Measurements from ENCODE around the gene SYVN1. TPM values are rescaled to one million over a fixed set of nuclear protein-coding genes. Genes with fewer than 3 reads are reported as not detected.

SYVN1 gene
- total RNA-seq, 1 experiment from 2014 or later, result 51.5 TPM

DNA sequence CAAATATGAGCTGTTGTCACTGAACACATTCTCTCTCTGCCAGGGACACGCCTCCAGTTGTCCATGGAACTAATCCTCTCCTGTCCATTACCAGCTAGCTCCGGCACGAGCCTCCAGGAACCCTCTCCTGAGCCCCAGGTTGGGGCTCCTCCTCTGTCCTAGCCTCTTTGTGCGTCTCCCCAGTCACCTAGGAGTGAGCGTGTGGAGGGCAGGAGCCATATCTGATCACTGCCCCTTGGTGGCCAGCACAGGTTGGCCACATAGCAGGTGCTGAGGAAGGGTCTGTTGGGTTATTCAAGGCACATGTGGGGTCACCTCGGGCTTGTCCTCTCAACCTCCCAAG, 2.5 kb downstream of the SYVN1 start:
- H3K4me2 ChIP-seq, result no peak overlapping the region
- H3K27me3 ChIP-seq (ENCODE audit: insufficient read depth, low read depth), result no peaks in the 10 kb centered on the region
- H3F3A ChIP-seq (ENCODE audit: insufficient read depth, low read depth), result peaks cover 54% of the 10 kb centered on the region
- intact Hi-C loops (cut with micrococcal nuclease; ENCODE audit: unreplicated experiment), result no loop called here
- POLR2A ChIA-PET (ENCODE audit: unreplicated experiment), result no interaction called here
- peaks cover 19% of the 10 kb centered on the region for H3K4me1 ChIP-seq (replicated peaks; ENCODE audit: insufficient read depth)
- DNase-seq, result no peak
- no peaks in the 10 kb centered on the region for H3K9me3 ChIP-seq (ENCODE audit: insufficient read depth, low read depth)
- CTCF ChIA-PET, result no interaction called here
- H3K4me3 ChIP-seq, result no peak overlapping the region
- BruUV-seq (replicated peaks), result no TSS peak
- H3K9me2 ChIP-seq (ENCODE audit: insufficient read depth), result no peaks in the 10 kb centered on the region
- TF ChIP-seq, protein P1, sequence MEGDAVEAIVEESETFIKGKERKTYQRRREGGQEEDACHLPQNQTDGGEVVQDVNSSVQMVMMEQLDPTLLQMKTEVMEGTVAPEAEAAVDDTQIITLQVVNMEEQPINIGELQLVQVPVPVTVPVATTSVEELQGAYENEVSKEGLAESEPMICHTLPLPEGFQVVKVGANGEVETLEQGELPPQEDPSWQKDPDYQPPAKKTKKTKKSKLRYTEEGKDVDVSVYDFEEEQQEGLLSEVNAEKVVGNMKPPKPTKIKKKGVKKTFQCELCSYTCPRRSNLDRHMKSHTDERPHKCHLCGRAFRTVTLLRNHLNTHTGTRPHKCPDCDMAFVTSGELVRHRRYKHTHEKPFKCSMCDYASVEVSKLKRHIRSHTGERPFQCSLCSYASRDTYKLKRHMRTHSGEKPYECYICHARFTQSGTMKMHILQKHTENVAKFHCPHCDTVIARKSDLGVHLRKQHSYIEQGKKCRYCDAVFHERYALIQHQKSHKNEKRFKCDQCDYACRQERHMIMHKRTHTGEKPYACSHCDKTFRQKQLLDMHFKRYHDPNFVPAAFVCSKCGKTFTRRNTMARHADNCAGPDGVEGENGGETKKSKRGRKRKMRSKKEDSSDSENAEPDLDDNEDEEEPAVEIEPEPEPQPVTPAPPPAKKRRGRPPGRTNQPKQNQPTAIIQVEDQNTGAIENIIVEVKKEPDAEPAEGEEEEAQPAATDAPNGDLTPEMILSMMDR (conservative IDR thresholded peaks at IDR 0.05), result no peak
- no peak for TF ChIP-seq EZH2 (IDR thresholded peaks at IDR 0.05; ENCODE audit: low read depth)
- peaks cover 48% of the 10 kb centered on the region for H3K36me3 ChIP-seq (ENCODE audit: low read depth)
- H4K20me1 ChIP-seq (ENCODE audit: insufficient read depth), result peaks cover 39% of the 10 kb centered on the region
- H3K27ac ChIP-seq, result no peak overlapping the region
- no peak overlapping the region for H2AFZ ChIP-seq
- H3K79me2 ChIP-seq (ENCODE audit: low read depth), result peaks cover 35% of the 10 kb centered on the region

DNA sequence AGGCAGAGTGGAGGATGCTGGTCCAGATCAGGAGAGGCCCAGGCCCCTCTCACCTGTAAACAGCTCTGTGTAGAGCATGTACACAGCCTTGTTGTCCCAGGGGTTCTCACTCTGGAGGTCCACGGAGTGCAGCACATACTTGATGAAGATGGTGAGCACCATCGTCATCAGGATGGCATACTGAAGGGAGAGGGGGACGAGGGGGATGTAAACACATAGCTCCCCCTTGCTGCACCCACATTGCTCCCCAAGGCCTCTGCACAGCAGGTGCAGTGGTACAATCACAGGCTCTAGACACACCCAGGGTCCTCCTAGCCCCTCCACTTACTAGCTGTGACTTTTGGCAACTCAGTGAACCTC, 2.9 kb downstream of the SYVN1 start:
- H3K27me3 ChIP-seq (ENCODE audit: insufficient read depth, low read depth), result no peaks in the 10 kb centered on the region
- no TSS peak for BruUV-seq (replicated peaks)
- H2AFZ ChIP-seq, result no peak overlapping the region
- H3F3A ChIP-seq (ENCODE audit: insufficient read depth, low read depth), result peaks cover 59% of the 10 kb centered on the region
- ChIA-PET POLR2A (ENCODE audit: unreplicated experiment) (no interaction called here), CTCF (no interaction called here)
- H4K20me1 ChIP-seq (ENCODE audit: insufficient read depth), result peaks cover 39% of the 10 kb centered on the region
- H3K9me2 ChIP-seq (ENCODE audit: insufficient read depth), result no peaks in the 10 kb centered on the region
- peaks cover 35% of the 10 kb centered on the region for H3K79me2 ChIP-seq (ENCODE audit: low read depth)
- H3K4me2 ChIP-seq, result no peak overlapping the region
- no peak overlapping the region for H3K27ac ChIP-seq
- H3K4me3 ChIP-seq, result no peak overlapping the region
- no peak for DNase-seq
- peaks cover 19% of the 10 kb centered on the region for H3K4me1 ChIP-seq (replicated peaks; ENCODE audit: insufficient read depth)
- TF ChIP-seq, protein P1 (conservative IDR thresholded peaks at IDR 0.05), result no peak
- no peak for TF ChIP-seq EZH2 (IDR thresholded peaks at IDR 0.05; ENCODE audit: low read depth)
- intact Hi-C loops (cut with micrococcal nuclease; ENCODE audit: unreplicated experiment), result no loop called here
- H3K36me3 ChIP-seq (ENCODE audit: low read depth), result peaks cover 49% of the 10 kb centered on the region
- no peaks in the 10 kb centered on the region for H3K9me3 ChIP-seq (ENCODE audit: insufficient read depth, low read depth)

DNA sequence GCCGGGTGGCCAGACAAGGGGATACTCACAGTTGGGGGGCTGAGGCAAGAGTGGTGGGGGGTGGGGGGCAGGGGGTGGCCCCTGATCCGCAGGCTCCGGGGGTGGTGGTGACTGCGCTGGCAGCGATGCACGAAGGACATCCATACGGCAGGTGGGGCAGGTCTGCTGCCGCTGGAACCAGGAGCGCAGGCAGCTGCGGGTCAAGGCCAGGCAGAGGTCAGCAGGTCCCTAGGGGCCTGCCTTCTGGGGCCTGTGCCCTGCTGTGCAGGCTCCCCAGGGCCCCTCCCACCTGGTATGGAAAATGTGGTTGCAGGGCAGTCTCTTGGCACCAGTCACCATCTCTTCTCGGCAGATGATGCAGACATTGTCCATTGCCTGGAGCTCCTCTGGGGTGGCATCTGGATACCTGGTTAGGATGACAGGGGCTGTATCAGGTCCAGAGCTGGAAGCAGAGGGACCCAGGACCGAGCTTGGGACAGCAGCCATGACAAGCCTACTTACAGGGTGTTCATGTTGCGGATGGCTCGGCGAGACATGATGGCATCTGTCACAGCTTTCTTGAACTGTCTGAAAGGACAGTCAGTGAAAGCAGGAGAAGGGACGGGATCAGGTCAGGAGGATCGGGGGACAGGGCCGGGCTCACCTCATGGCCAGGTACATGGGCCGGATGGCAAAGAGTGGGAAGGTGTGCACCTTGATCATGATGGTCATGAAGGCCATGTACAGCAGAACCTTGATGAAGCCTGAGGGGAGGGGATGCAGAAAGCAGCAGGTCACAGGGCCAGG, 3.5 kb downstream of the SYVN1 start:
- H3K4me3 ChIP-seq, result no peak overlapping the region
- BruUV-seq (replicated peaks), result no TSS peak
- TF ChIP-seq, protein P1 (conservative IDR thresholded peaks at IDR 0.05), result no peak
- no peak for TF ChIP-seq EZH2 (IDR thresholded peaks at IDR 0.05; ENCODE audit: low read depth)
- H3K79me2 ChIP-seq (ENCODE audit: low read depth), result peaks cover 30% of the 10 kb centered on the region
- H3K9me3 ChIP-seq (ENCODE audit: insufficient read depth, low read depth), result no peaks in the 10 kb centered on the region
- intact Hi-C loops (cut with micrococcal nuclease; ENCODE audit: unreplicated experiment), result no loop called here
- no peaks in the 10 kb centered on the region for H3K27me3 ChIP-seq (ENCODE audit: insufficient read depth, low read depth)
- CTCF ChIA-PET, result no interaction called here
- no peak overlapping the region for H3K27ac ChIP-seq
- no peak overlapping the region for H2AFZ ChIP-seq
- no peak for DNase-seq
- peaks cover 39% of the 10 kb centered on the region for H4K20me1 ChIP-seq (ENCODE audit: insufficient read depth)
- H3F3A ChIP-seq (ENCODE audit: insufficient read depth, low read depth), result peaks cover 65% of the 10 kb centered on the region
- H3K4me2 ChIP-seq, result no peak overlapping the region
- POLR2A ChIA-PET (ENCODE audit: unreplicated experiment), result interaction anchor here (0.5 kb wide), 1 partner anchor 65 kb away, joined by 3 read pairs; no protein-coding TSS in a partner anchor
- peaks cover 13% of the 10 kb centered on the region for H3K4me1 ChIP-seq (replicated peaks; ENCODE audit: insufficient read depth)
- no peaks in the 10 kb centered on the region for H3K9me2 ChIP-seq (ENCODE audit: insufficient read depth)
- peaks cover 51% of the 10 kb centered on the region for H3K36me3 ChIP-seq (ENCODE audit: low read depth)
